Fibroblast of villous mesenchyme (primary cell): ENCODE results near the gene R3HDM2. TPM values are rescaled to one million over a fixed set of nuclear protein-coding genes. Genes with fewer than 3 reads are reported as not detected.

ENCODE experiments used
- DNase-seq: peaks from one replicate; pipeline ENCODE4 v3.0.0-alpha.2; 2010; ENCODE audit warnings: low read depth
- H3K4me3 ChIP-seq: 2 replicates; pipeline ENCODE4 v1.5.1; 2011; ENCODE audit warnings: low read depth, mild to moderate bottlenecking, low read length
- total RNA-seq: library from RNA; depleted of rRNA; stranded (reverse); fragments of >200 nt; gene quantifications from 2 replicates; pipeline ENCODE4 v1.2.3, GENCODE V29; 2012
- TF ChIP-seq, protein P1 (sequence below): IDR thresholded peaks from 2 replicates; pipeline ENCODE4 v1.5.1; 2012; ENCODE audit warnings: low read depth, mild to moderate bottlenecking, low read length; ENCODE audit not compliant: insufficient read depth

The R3HDM2 gene
- total RNA-seq, 1 donor = 19.0 TPM

DNA sequence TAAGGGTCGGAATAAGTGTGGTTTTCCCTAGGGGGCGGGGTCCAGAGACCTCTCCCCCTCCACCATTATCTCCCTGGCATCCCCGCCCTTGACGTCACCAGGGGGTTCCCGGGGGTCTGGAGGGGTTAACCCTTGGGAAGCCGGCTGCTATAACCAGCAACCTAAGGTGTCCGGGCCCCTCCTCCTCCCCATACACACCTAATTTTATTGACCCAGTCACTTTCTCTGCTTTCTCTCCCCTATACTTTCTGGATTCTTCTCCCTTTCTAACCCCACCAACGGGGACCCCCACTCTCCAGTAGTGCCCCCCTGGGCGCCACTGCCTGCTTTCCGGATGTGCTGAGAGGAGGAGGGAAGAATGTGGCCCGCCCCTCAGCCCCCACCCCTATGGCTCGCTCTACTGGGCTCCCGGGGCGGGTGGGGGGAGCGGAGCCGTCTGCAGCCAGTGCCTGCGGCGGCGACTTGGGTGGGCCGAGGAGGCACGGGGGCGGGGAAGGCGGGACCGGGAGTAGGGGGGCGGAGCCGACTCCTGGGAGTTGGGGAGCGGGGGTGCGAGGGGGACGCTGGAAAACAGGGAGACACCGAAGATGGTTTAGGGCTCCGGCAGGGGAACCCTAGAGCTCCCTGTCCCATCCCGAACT is 30.6 kb upstream of the R3HDM2 start:
- DNase-seq = peak; percentile 74
- TF ChIP-seq, protein P1, sequence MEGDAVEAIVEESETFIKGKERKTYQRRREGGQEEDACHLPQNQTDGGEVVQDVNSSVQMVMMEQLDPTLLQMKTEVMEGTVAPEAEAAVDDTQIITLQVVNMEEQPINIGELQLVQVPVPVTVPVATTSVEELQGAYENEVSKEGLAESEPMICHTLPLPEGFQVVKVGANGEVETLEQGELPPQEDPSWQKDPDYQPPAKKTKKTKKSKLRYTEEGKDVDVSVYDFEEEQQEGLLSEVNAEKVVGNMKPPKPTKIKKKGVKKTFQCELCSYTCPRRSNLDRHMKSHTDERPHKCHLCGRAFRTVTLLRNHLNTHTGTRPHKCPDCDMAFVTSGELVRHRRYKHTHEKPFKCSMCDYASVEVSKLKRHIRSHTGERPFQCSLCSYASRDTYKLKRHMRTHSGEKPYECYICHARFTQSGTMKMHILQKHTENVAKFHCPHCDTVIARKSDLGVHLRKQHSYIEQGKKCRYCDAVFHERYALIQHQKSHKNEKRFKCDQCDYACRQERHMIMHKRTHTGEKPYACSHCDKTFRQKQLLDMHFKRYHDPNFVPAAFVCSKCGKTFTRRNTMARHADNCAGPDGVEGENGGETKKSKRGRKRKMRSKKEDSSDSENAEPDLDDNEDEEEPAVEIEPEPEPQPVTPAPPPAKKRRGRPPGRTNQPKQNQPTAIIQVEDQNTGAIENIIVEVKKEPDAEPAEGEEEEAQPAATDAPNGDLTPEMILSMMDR = no peak

DNA sequence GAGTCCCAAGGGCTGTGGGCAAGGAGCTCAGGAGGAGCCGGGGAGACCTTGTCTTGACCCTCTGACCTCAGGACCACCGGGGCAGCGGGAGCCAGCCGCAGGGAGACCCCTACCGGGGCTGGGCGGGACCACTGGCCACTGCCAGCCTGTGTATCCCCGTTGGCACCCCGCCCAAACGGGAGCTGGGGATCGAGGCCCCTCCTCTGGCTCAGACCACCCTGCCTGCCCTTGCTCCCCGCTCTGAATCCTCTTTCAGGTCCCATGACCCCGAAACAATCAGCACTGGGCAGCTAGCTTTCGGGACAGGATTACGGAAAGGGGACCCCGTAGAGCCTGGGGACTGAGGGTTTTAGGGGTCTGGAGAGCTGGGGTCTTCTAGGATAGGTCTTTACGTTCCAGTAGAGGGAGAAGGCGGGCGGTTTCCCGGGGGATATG is 30.0 kb upstream of the R3HDM2 start:
- H3K4me3 ChIP-seq = peak overlapping the region; percentile 78
- TF ChIP-seq, protein P1 = no peak
- no peak for DNase-seq

More for the DNA sequence above, 30.6 kb upstream of the R3HDM2 start:
- peak overlapping the region; percentile 78 for H3K4me3 ChIP-seq

- H3K4me3 ChIP-seq = peak overlapping the region; percentile 78
- TF ChIP-seq, protein P1 = no peak
- DNase-seq = no peak
Measured at GRCh38 chr12:57460468-57460784, 29.6 kb upstream of the R3HDM2 start.

DNA sequence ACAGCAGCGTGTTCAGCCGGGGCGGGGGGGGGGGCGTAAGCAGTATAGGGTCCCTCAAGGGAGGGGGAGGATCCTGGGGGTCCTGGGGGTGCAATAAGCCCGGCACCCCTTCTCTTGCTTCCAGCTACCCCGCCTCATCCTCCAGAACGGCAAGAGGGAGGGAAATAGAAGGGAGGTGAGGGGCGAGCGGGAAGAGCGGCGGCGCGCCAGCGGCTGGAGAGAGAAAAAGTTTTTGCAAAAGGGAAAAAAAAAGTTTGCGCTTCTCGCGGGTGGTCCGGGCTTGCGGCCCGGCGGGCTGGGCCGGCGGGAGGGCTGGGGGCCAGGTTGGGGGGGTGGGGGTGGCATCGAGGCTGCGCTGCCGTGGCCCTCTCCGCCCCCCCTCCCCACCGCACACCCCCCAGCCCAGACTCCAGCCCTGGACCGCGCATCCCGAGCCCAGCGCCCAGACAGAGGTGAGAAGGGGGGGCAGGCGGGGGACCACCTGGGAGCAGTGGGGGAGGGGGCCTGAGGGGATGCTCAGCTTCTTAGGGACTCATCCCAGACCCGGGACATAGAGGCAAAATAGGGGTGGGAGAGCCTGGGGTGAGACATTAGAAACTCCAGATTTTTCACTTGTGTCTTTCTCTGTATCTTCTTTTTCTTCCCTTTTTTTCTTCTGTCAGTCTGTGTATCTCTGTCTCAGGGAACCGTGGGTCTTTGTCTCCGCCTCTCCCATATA is 29.1 kb upstream of the R3HDM2 start, which contains the start of gene GLI1:
TSS of gene GLI1 (plus strand) at position 36 of the 718 bp plus-strand sequence. CDS start 3,907 bp downstream, outside the sequence.
- no peak for DNase-seq
- H3K4me3 ChIP-seq = peak within 1 kb of the TSS; percentile 78
- TF ChIP-seq, protein P1 = no peak

DNA sequence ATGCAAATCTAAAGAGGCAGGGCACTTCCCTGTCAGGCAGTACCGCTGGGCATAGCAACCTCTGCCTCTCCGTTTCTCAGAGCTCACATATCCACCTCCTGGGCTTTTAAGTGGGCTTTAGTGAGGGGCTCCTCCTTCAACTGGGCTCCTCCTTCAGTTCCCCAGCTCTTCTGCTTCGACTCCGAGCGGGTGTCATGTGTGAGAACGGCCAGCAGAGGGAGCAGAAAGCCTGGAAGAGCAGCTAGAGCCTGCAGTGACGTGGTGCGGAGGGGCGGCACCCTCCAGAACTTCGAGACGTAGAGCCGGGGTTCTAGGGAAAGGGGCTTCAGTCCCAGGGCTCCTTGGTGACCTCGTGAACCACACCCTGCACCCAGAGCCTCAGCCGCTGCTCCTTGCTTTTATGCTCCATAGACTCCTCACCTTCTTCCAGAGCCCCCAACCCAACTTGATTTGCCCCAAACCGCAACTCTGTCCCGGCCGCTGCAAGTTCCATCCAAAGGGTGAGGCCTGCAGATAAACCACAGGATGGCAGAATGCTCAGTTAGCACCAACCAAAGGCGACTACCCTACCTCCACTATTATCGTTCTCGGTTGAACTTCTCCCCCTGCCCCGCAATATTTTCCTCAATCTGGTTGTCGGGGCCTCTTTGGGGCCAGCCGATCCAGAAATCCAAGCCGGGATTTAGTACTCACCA is 28.4 kb upstream of the R3HDM2 start:
- TF ChIP-seq, protein P1 = peak; percentile 83
- H3K4me3 ChIP-seq = peak overlapping the region; percentile 78
- peak; percentile 96 for DNase-seq

DNA sequence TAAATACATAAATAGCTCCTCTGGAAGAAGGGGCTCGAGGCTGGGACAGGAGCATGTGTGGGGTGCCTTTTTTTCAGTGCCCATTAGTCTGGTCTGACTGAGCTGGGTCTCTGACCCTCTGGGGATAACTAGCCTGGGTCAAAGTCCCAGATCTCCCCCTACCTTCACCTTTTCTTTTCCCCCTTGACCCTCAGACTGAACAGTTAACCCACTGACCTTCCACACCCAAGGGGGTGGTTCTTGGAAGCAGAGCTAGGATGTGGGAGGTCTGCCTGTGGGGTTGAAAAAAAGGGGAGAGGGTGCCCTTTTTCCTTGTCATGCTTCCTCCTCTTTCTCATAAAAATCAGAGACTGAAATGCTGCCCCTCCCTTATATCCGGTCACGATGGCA is 27.8 kb upstream of the R3HDM2 start:
- no peak for DNase-seq
- TF ChIP-seq, protein P1 = no peak
- H3K4me3 ChIP-seq = peak overlapping the region; percentile 78
